PC-3 (cell line): ENCODE data around the gene POP4. TPM values are rescaled to one million over a fixed set of nuclear protein-coding genes. Genes with fewer than 3 reads are reported as not detected.

Experiments used
- ATAC-seq: fragments of 200-7000 bp; cut with Tn5 transposase; 2 replicates; pipeline ENCODE4 v1.9.1; 2020; ENCODE audit warnings: mild to moderate bottlenecking, moderate library complexity
- BruUV-seq: library from RNA; stranded (reverse); fragments of 400-500 nt; replicated peaks from 2 replicates; lab custom pipeline; 2021; lab: Mats Ljungman, UMichigan
- CTCF ChIA-PET: fragments of 300-600 bp; sonication (Branson Sonifier 250); formaldehyde crosslinking; loops from one replicate; lab custom pipeline; 2022; ENCODE audit warnings: antibody characterized with exemption; lab: Charles Lee
- POLR2A ChIA-PET: fragments of 300-600 bp; sonication (Branson Sonifier 250); formaldehyde crosslinking; loops from one replicate; lab custom pipeline; 2022; ENCODE audit warnings: antibody characterized with exemption; ENCODE audit not compliant: unreplicated experiment; lab: Charles Lee
- DNase-seq: peaks from one replicate; pipeline ENCODE4 v3.0.0-alpha.2; 2015
- H2AFZ ChIP-seq: fragments of 300-600 bp; sonication (generic); 2 replicates; pipeline ENCODE4 v1.6.0; 2016; ENCODE audit warnings: antibody characterized with exemption, low read length
- H3F3A ChIP-seq: fragments of 300-600 bp; sonication (generic); one replicate; pipeline ENCODE4 v1.6.0; 2017; ENCODE audit warnings: antibody characterized with exemption, low read length, control low read depth, mild to moderate bottlenecking; ENCODE audit not compliant: unreplicated experiment
- H3K27ac ChIP-seq: fragments of 300-600 bp; sonication (generic); 2 replicates; pipeline ENCODE4 v1.5.1; 2016; ENCODE audit warnings: mild to moderate bottlenecking, low read length
- H3K27me3 ChIP-seq: fragments of 300-600 bp; sonication (generic); 2 replicates; pipeline ENCODE4 v1.6.1; 2016; ENCODE audit warnings: low read length, mixed read lengths
- H3K36me3 ChIP-seq: fragments of 300-600 bp; sonication (generic); 2 replicates; pipeline ENCODE4 v1.6.1; 2016; ENCODE audit warnings: low read depth, mixed run types, low read length, mixed read lengths
- H3K4me1 ChIP-seq: fragments of 300-600 bp; sonication (generic); 2 replicates; pipeline ENCODE4 v1.5.1; 2016; ENCODE audit warnings: low read length; ENCODE audit not compliant: insufficient read depth
- H3K4me2 ChIP-seq: fragments of 300-600 bp; sonication (generic); 2 replicates; pipeline ENCODE4 v1.6.0; 2016; ENCODE audit warnings: low read length
- H3K4me3 ChIP-seq: fragments of 300-600 bp; sonication (generic); 2 replicates; pipeline ENCODE4 v1.5.1; 2016; ENCODE audit warnings: mild to moderate bottlenecking, low read length, mixed read lengths
- H3K79me2 ChIP-seq: fragments of 300-600 bp; sonication (generic); 2 replicates; pipeline ENCODE4 v1.6.1; 2017; ENCODE audit warnings: low read length, mixed read lengths
- H3K9ac ChIP-seq: fragments of 300-600 bp; sonication (generic); 2 replicates; pipeline ENCODE4 v1.6.0; 2016; ENCODE audit warnings: mild to moderate bottlenecking, low read length
- H3K9me2 ChIP-seq: fragments of 300-600 bp; sonication (generic); replicated peaks from 2 replicates; pipeline ENCODE4 v1.6.1; 2016; ENCODE audit warnings: mixed run types, low read length, mixed read lengths
- H3K9me3 ChIP-seq: fragments of 300-600 bp; sonication (generic); 2 replicates; pipeline ENCODE4 v1.6.1; 2016; ENCODE audit warnings: low read length, mixed read lengths
- H4K20me1 ChIP-seq: fragments of 300-600 bp; sonication (generic); 2 replicates; pipeline ENCODE4 v1.6.1; 2016; ENCODE audit warnings: low read length, mixed read lengths
- EZH2 ChIP-seq: fragments of 300-600 bp; sonication (generic); IDR thresholded peaks from one replicate; pipeline ENCODE4 v1.6.1; 2017; ENCODE audit warnings: antibody characterized with exemption, mild to moderate bottlenecking, low read length; ENCODE audit not compliant: unreplicated experiment
- EZH2phosphoT487 ChIP-seq: fragments of 300-600 bp; sonication (generic); IDR thresholded peaks from 2 replicates; pipeline ENCODE4 v1.6.1; 2018; ENCODE audit warnings: mild to moderate bottlenecking, antibody characterized with exemption, low read length, borderline replicate concordance
- intact Hi-C: fragments of 100-400 bp; cut with micrococcal nuclease; formaldehyde crosslinking; loops from 2 replicates; pipeline ENCODE4 v1.9.0; 2023
- total RNA-seq: library from RNA; depleted of rRNA; stranded (reverse); fragments of >200 nt; gene quantifications from 2 replicates; pipeline ENCODE4 v1.2.3, GENCODE V29; 2014
- TF ChIP-seq, protein P1 (sequence below): fragments of 300-600 bp; sonication (generic); conservative IDR thresholded peaks from 2 replicates; pipeline ENCODE4 v1.5.1; 2017; ENCODE audit warnings: antibody characterized with exemption, low read depth, mild to moderate bottlenecking, low read length

The POP4 gene
- total RNA-seq, 1 experiment from 2014 or later, result 115 TPM

GRCh38 chr19:29564574-29565005 is 41.5 kb upstream of the POP4 start:
- ATAC-seq (no peak), DNase-seq (no peak)
- TF ChIP-seq EZH2phosphoT487 (no peak), EZH2 (no peak)
- TF ChIP-seq, protein P1, sequence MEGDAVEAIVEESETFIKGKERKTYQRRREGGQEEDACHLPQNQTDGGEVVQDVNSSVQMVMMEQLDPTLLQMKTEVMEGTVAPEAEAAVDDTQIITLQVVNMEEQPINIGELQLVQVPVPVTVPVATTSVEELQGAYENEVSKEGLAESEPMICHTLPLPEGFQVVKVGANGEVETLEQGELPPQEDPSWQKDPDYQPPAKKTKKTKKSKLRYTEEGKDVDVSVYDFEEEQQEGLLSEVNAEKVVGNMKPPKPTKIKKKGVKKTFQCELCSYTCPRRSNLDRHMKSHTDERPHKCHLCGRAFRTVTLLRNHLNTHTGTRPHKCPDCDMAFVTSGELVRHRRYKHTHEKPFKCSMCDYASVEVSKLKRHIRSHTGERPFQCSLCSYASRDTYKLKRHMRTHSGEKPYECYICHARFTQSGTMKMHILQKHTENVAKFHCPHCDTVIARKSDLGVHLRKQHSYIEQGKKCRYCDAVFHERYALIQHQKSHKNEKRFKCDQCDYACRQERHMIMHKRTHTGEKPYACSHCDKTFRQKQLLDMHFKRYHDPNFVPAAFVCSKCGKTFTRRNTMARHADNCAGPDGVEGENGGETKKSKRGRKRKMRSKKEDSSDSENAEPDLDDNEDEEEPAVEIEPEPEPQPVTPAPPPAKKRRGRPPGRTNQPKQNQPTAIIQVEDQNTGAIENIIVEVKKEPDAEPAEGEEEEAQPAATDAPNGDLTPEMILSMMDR, result no peak
- Histone ChIP-seq H3K4me3 (no peak overlapping the region), H4K20me1 (no peaks in the 10 kb centered on the region), H3K27ac (no peak overlapping the region), H2AFZ (no peak overlapping the region), H3K36me3 (no peaks in the 10 kb centered on the region), H3K9ac (no peak overlapping the region), H3K4me2 (no peak overlapping the region), H3K9me3 (no peaks in the 10 kb centered on the region), H3K79me2 (no peaks in the 10 kb centered on the region), H3K27me3 (peaks cover 32% of the 10 kb centered on the region), H3F3A (no peaks in the 10 kb centered on the region), H3K4me1 (no peaks in the 10 kb centered on the region), H3K9me2 (no peaks in the 10 kb centered on the region)
- CTCF ChIA-PET, result no interaction called here
- BruUV-seq, result no TSS peak
- POLR2A ChIA-PET, result interaction anchor here (0.6 kb wide), 1 partner anchor 18 kb away, joined by 3 read pairs; no protein-coding TSS in a partner anchor
- intact Hi-C loops, result no loop called here

DNA sequence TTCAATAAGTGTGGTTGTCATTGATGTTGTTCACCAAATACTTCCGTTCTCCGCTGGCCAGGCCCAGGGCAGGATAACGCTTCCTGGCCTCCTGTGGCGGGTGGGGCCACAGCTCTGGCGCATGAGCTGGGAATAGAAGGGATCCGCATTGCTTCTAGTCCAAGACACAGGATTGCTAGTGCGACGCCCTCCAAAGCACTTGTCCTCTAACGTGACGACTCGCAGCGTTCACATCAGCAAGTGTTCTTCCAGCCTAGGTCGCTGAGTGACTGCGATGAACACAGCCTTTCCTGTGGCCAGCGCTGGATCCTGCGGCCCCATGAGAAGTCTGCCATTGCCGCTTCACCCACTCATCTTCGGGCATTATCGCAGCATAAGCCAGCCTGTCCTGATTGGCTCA is 40.9 kb upstream of the POP4 start:
- Histone ChIP-seq H3K4me1 (no peaks in the 10 kb centered on the region), H4K20me1 (no peaks in the 10 kb centered on the region), H3K4me3 (no peak overlapping the region), H3K27ac (no peak overlapping the region), H3K4me2 (no peak overlapping the region), H3K9me3 (no peaks in the 10 kb centered on the region), H3K9ac (no peak overlapping the region), H2AFZ (no peak overlapping the region), H3K79me2 (no peaks in the 10 kb centered on the region), H3K9me2 (no peaks in the 10 kb centered on the region), H3K27me3 (peaks cover 33% of the 10 kb centered on the region), H3F3A (no peaks in the 10 kb centered on the region), H3K36me3 (no peaks in the 10 kb centered on the region)
- TF ChIP-seq EZH2phosphoT487, result no peak
- BruUV-seq, result no TSS peak
- DNase-seq, result no peak
- CTCF ChIA-PET, result no interaction called here
- ATAC-seq, result no peak
- POLR2A ChIA-PET, result interaction anchor here (0.6 kb wide), 1 partner anchor 19 kb away, joined by 3 read pairs; no protein-coding TSS in a partner anchor
- intact Hi-C loops, result no loop called here

GRCh38 chr19:29566496-29567054 is 39.5 kb upstream of the POP4 start:
- Histone ChIP-seq H3K4me2 (no peak overlapping the region), H3K27me3 (peaks cover 33% of the 10 kb centered on the region), H4K20me1 (no peaks in the 10 kb centered on the region), H3K9ac (no peak overlapping the region), H3K36me3 (no peaks in the 10 kb centered on the region), H3K9me2 (no peaks in the 10 kb centered on the region), H3K9me3 (no peaks in the 10 kb centered on the region), H2AFZ (no peak overlapping the region), H3K27ac (no peak overlapping the region), H3K79me2 (no peaks in the 10 kb centered on the region), H3K4me3 (no peak overlapping the region), H3F3A (no peaks in the 10 kb centered on the region), H3K4me1 (no peaks in the 10 kb centered on the region)
- ChIA-PET POLR2A (no interaction called here), CTCF (no interaction called here)
- intact Hi-C loops, result no loop called here
- no peak for ATAC-seq
- TF ChIP-seq, protein P1, result no peak
- BruUV-seq, result no TSS peak
- DNase-seq, result no peak
